Pons (tissue), 1 donor: ENCODE data around the gene LRP1.

Experiments used
- DNase-seq: peaks from one replicate; pipeline ENCODE4 v3.0.0-alpha.2; 2016; ENCODE audit warnings: low spot score

LRP1 gene

DNA sequence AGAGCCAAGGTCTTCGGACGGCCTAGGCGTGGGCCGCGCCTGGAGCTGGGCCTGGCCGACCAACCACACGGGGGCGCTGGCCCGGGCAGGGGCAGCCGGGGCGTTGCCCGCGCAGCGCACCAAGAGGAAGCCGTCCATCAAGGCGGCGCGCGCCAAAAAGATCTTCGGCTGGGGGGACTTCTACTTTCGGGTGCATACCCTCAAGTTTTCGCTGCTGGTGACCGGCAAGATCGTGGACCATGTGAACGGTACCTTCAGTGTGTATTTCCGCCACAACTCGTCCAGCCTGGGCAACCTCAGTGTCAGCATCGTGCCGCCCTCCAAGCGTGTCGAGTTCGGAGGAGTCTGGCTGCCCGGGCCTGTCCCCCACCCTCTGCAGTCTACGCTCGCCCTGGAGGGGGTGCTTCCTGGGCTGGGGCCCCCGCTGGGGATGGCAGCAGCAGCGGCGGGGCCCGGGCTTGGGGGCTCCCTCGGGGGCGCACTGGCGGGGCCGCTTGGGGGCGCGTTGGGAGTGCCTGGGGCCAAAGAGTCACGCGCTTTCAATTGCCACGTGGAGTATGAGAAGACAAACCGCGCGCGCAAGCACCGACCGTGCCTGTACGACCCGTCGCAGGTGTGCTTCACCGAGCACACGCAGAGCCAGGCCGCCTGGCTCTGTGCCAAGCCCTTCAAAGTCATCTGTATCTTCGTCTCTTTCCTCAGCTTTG is 96.8 kb downstream of the LRP1 start:
- no peak for DNase-seq

DNA sequence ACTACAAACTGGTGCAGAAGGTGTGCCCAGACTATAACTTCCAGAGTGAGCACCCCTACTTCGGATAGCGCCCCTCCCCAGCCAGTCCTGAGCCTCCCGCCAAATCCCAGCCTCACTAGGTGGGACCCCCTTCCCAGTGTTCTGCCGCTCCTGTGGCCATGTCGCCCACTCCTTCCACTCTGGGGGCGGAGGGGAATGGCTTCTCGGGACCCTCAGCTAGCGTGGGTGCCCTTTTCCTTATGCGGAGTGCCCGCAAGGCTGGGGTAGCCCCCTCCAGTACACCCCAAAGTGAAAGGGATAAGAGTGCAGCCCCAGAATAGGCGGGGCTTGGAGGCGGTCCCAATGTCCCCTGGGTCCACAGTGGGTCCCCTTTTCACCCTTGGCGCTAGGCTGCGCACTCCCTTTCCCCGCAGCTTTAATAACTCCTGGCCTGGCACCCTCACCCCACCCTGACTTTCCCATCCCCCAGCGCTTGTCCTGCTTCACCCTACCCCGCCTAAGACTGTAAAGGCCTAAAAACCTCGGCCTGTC is 97.5 kb downstream of the LRP1 start:
- no peak for DNase-seq

- DNase-seq = no peak
Measured at GRCh38 chr12:57226588-57227314, 98.5 kb downstream of the LRP1 start.

GRCh38 chr12:57227315-57228115 is 99.2 kb downstream of the LRP1 start:
- no peak for DNase-seq

GRCh38 chr12:57229046-57229633 is 100.9 kb downstream of the LRP1 start:
- no peak for DNase-seq

DNA sequence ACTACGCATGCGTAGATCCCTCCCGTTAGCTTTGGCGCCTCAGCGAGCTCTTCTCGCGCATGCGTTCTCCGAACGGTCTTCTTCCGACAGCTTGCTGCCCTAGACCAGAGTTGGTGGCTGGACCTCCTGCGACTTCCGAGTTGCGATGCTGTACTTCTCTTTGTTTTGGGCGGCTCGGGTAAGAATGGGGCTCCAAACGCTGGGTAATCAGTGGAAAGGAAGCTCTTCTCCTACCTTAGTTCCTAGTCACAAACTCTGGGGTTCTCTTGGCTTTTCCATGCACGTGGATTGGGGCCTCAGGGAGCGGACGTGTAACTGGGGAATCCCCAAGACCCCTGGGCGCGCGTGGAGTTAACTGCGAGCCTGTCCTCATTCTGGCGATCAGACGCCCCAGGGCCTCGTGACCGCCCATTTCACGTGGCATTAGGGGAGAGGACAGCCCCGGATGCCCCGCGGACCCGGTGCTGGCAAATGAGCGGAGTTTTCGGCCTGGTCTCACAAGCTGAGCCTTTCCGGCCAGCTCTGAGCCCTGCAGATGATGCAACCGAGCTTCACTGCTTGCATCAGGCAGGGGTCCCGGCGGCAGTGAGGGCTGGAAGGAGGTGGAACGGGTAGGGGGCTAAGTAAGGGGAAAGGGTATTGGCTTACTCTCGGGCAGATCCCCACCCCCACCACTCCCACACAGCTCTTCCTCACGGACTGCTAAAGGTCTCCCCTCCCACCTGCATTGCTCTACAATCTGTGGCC is 101.5 kb downstream of the LRP1 start, which contains the start of gene SHMT2:
Gene SHMT2 (plus strand): TSS at position 78 of the 747 bp plus-strand sequence. CDS start 68 bp downstream, at position 146.
- peak; percentile 95 for DNase-seq

DNA sequence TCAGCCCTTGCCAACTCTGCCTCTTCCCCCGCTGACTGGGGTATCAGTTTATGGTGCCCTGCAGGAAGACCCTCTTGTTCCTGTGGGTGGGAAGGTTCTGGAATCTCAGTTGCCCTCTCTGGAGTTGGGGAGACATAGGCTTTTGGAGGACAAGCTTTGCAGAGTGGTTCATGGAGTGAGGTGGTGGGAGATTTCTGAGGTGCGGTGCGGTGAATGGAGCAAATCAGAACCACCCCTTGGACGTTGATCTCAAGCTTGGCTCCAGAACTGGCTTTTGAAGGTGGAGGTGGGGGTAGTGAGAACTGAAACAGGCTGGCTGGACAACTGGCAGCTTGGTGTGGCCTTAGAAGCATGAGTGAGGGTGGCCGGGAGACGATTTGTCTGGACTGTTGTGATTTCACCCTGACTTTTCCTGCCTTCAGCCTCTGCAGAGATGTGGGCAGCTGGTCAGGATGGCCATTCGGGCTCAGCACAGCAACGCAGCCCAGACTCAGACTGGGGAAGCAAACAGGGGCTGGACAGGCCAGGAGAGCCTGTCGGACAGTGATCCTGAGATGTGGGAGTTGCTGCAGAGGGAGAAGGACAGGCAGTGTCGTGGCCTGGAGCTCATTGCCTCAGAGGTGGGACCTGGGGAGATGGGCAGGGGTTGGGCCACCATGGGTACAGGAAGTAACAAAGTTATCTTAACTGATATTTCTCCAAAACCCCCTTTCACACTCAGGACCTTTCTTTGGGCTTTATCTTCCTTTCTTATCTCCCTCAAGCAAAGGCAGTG is 102.3 kb downstream of the LRP1 start:
- DNase-seq = no peak

- no peak for DNase-seq
Measured at GRCh38 chr12:57231276-57232021, 103.2 kb downstream of the LRP1 start.

GRCh38 chr12:57232156-57232756 is 104.0 kb downstream of the LRP1 start:
- DNase-seq = no peak

DNA sequence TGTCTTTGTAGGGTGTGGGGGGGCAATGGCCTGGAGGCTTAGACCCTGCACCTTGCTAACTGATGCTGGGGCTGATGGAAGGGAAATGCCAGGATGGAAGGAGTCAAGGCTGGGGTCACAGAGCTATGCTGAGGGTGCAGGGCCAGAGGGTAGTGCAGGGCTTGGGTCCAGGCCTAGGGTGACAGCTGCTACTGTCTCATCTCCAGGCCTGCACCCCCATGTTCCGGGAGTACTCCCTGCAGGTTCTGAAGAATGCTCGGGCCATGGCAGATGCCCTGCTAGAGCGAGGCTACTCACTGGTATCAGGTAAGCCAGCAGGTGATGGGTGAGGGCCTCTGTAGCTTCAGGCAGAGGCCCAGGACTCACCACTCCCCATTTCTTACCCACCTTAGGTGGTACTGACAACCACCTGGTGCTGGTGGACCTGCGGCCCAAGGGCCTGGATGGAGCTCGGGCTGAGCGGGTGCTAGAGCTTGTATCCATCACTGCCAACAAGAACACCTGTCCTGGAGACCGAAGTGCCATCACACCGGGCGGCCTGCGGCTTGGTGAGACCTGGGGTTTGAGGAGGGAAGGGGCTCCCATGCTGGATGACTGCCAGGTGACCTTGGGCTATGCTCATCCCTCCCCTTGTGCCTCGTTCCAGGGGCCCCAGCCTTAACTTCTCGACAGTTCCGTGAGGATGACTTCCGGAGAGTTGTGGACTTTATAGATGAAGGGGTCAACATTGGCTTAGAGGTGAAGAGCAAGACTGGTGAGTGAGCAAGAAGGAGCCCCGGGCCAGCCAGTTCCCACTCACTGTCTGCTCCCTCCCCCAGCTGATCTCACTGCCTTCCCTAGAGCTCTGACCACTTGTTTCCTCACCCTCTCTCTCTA is 105.3 kb downstream of the LRP1 start:
- DNase-seq = no peak

DNA sequence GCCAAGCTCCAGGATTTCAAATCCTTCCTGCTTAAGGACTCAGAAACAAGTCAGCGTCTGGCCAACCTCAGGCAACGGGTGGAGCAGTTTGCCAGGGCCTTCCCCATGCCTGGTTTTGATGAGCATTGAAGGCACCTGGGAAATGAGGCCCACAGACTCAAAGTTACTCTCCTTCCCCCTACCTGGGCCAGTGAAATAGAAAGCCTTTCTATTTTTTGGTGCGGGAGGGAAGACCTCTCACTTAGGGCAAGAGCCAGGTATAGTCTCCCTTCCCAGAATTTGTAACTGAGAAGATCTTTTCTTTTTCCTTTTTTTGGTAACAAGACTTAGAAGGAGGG is 105.9 kb downstream of the LRP1 start:
- DNase-seq = no peak

DNA sequence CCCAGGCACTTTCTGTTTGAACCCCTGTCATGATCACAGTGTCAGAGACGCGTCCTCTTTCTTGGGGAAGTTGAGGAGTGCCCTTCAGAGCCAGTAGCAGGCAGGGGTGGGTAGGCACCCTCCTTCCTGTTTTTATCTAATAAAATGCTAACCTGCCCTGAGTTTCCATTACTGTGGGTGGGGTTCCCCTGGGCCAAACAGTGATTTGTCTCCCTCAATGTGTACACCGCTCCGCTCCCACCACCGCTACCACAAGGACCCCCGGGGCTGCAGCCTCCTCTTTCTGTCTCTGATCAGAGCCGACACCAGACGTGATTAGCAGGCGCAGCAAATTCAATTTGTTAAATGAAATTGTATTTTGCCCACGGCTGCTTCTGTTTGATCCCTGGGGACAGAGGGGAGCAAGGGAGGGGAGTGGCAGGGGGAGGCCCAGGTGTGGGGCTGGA is 106.3 kb downstream of the LRP1 start:
- no peak for DNase-seq

DNA sequence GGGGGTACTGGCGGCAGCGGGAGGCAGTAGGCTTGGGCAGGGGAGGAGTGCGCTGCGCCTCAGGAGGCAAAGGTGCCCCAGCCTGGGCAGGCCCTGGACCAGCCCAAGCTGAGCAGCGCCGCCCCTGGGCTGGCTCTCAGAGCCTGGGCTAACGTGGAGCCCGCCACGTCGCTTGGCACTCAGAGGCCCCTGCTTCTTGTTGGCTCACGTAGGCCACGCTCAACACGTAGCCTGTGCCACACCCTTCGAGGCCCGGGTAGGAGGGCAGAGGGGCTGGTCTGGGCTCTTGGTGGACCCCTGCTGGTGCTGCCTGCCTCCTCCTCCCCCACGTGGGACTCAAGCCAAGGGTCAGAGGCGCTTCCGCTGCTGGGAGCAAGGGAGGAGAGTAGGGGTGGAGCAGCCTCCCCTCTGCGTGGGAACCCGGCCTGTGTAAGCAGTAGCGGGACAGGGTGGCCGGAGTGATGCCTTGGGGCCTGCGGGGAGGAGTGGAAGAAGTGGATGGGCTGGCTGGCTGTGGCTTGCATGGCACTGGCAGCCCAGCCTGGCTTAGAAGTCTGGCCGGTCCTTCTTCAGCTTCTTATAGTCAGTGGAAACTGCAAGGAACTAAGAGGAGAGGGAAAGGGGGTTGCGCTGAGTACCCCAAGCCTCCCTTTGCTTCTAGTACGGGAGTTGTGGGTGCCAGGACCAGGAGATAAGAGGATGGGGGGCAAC is 106.9 kb downstream of the LRP1 start:
- DNase-seq = no peak

- no peak for DNase-seq
Measured at GRCh38 chr12:57235728-57236131, 107.4 kb downstream of the LRP1 start.

- no peak for DNase-seq
Measured at GRCh38 chr12:57236201-57236924, 108.1 kb downstream of the LRP1 start.

- DNase-seq = no peak
Measured at GRCh38 chr12:57236925-57237595, 108.8 kb downstream of the LRP1 start.

DNA sequence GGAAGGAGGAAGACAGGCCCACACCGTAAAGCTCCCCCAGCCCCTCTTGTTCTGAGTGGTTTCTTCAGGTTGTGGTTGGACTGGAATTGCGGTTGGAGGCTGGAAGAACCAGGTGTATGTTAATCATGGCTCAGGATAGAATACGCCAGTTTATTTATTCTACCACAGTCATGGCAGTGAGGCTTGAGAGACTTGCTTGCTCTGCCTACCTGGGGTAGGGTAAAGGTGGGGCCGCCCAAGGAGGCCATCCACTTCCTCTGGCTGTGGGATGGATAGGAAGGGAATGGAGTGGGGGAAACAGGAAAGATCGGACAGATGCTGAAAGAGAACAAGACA is 109.3 kb downstream of the LRP1 start:
- no peak for DNase-seq
